Measurements from ENCODE around the gene C5orf63.

- TF ChIP-seq, protein P1, sequence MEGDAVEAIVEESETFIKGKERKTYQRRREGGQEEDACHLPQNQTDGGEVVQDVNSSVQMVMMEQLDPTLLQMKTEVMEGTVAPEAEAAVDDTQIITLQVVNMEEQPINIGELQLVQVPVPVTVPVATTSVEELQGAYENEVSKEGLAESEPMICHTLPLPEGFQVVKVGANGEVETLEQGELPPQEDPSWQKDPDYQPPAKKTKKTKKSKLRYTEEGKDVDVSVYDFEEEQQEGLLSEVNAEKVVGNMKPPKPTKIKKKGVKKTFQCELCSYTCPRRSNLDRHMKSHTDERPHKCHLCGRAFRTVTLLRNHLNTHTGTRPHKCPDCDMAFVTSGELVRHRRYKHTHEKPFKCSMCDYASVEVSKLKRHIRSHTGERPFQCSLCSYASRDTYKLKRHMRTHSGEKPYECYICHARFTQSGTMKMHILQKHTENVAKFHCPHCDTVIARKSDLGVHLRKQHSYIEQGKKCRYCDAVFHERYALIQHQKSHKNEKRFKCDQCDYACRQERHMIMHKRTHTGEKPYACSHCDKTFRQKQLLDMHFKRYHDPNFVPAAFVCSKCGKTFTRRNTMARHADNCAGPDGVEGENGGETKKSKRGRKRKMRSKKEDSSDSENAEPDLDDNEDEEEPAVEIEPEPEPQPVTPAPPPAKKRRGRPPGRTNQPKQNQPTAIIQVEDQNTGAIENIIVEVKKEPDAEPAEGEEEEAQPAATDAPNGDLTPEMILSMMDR (IDR thresholded peaks at IDR 0.05): no peak
- no peak for TF ChIP-seq EP300 (IDR thresholded peaks at IDR 0.05)
- TF ChIP-seq POLR2A (IDR thresholded peaks at IDR 0.05): no peak
Observed at GRCh38 chr5:127053049-127053448, 20.3 kb downstream of the C5orf63 start.
